NCI-H345 treated with DMSO at 0.1 percent for 48 hours (cell line): ENCODE data around the gene ZNF318.

Experiments
- DNase-seq: peaks from one replicate; lab custom pipeline; 2025; ENCODE audit not compliant: unreplicated experiment; lab: John Stamatoyannopoulos, UW

ZNF318 gene

GRCh38 chr6:43302126-43302525 lies 67.3 kb downstream of the ZNF318 start:
- no peak for DNase-seq

GRCh38 chr6:43301081-43301870 lies 68.2 kb downstream of the ZNF318 start:
- DNase-seq = no peak

GRCh38 chr6:43299338-43300293 lies 69.8 kb downstream of the ZNF318 start:
- no peak for DNase-seq

- no peak for DNase-seq
Observed at GRCh38 chr6:43298565-43299337, 70.7 kb downstream of the ZNF318 start.

GRCh38 chr6:43297644-43298564 lies 71.5 kb downstream of the ZNF318 start, which contains the start of gene SLC22A7:
Gene SLC22A7 (plus strand): TSS chr6:43298260. CDS start chr6:43298359, 99 bp downstream.
- no peak for DNase-seq

- DNase-seq = no peak
Observed at GRCh38 chr6:43296780-43297497, 72.5 kb downstream of the ZNF318 start.

- DNase-seq = no peak
Observed at GRCh38 chr6:43295456-43295855, 74.0 kb downstream of the ZNF318 start.

GRCh38 chr6:43294536-43294935 lies 74.9 kb downstream of the ZNF318 start:
- no peak for DNase-seq

GRCh38 chr6:43293698-43294097 lies 75.7 kb downstream of the ZNF318 start:
- DNase-seq = no peak

GRCh38 chr6:43292763-43293318 lies 76.6 kb downstream of the ZNF318 start:
- DNase-seq = no peak

GRCh38 chr6:43292341-43292740 lies 77.1 kb downstream of the ZNF318 start:
- DNase-seq = no peak

- DNase-seq = no peak
Observed at GRCh38 chr6:43291708-43292107, 77.7 kb downstream of the ZNF318 start.

- DNase-seq = no peak
Observed at GRCh38 chr6:43290905-43291355, 78.5 kb downstream of the ZNF318 start.

- DNase-seq = no peak
Observed at GRCh38 chr6:43290339-43290904, 79.0 kb downstream of the ZNF318 start.

GRCh38 chr6:43287717-43288679 lies 81.4 kb downstream of the ZNF318 start:
- DNase-seq = no peak

- DNase-seq = no peak
Observed at GRCh38 chr6:43286980-43287716, 82.3 kb downstream of the ZNF318 start.

GRCh38 chr6:43286456-43286979 lies 82.9 kb downstream of the ZNF318 start:
- DNase-seq = no peak
